Neural progenitor cell (in vitro differentiated cells): ENCODE measurements around the gene ARHGAP22. TPM values are rescaled to one million over a fixed set of nuclear protein-coding genes. Genes with fewer than 3 reads are reported as not detected.
"Not testable (repeated sequence)": the region's sequence is repeated elsewhere in the genome, so short reads cannot be mapped to it uniquely, and the experiment has no call there.

ENCODE experiments used
- DNase-seq: peaks from one replicate; pipeline ENCODE4 v3.0.0-alpha.2; 2016; ENCODE audit warnings: low spot score
- H2AFZ ChIP-seq: fragments of 200-600 bp; sonication (generic); replicated peaks from 2 replicates; pipeline ENCODE4 v1.6.1; 2016; ENCODE audit warnings: antibody characterized with exemption
- H3F3A ChIP-seq: fragments of 200-600 bp; sonication (generic); 2 replicates; pipeline ENCODE4 v1.6.1; 2016; ENCODE audit warnings: antibody characterized with exemption, low read depth
- H3K27ac ChIP-seq: fragments of 200-600 bp; sonication (generic); 2 replicates; pipeline ENCODE4 v1.5.1; 2016; ENCODE audit warnings: mild to moderate bottlenecking
- H3K27me3 ChIP-seq: fragments of 200-600 bp; sonication (generic); 2 replicates; pipeline ENCODE4 v1.6.1; 2016; ENCODE audit warnings: mild to moderate bottlenecking, moderate library complexity
- H3K36me3 ChIP-seq: fragments of 200-600 bp; sonication (generic); 2 replicates; pipeline ENCODE4 v1.5.1; 2016
- H3K4me1 ChIP-seq: fragments of 200-600 bp; sonication (generic); 2 replicates; pipeline ENCODE4 v1.6.1; 2016; ENCODE audit warnings: mixed run types
- H3K4me2 ChIP-seq: fragments of 200-600 bp; sonication (generic); 2 replicates; pipeline ENCODE4 v1.6.1; 2016
- H3K4me3 ChIP-seq: fragments of 200-600 bp; sonication (generic); 2 replicates; pipeline ENCODE4 v1.5.1; 2016
- H3K79me2 ChIP-seq: fragments of 200-600 bp; sonication (generic); 2 replicates; pipeline ENCODE4 v1.6.1; 2016; ENCODE audit warnings: low read depth
- H3K9ac ChIP-seq: fragments of 200-600 bp; sonication (generic); 2 replicates; pipeline ENCODE4 v1.6.1; 2016
- H3K9me3 ChIP-seq: fragments of 200-600 bp; sonication (generic); 2 replicates; pipeline ENCODE4 v1.5.1; 2016; ENCODE audit warnings: low read depth
- H4K20me1 ChIP-seq: fragments of 200-600 bp; sonication (generic); 2 replicates; pipeline ENCODE4 v1.6.1; 2016; ENCODE audit warnings: low read depth
- H3K27ac Mint-ChIP-seq: 3 replicates; pipeline ENCODE4 v1.8.0; 2021; ENCODE audit warnings: mixed read lengths
- H3K27me3 Mint-ChIP-seq: 2 replicates; pipeline ENCODE4 v1.8.0; 2022; ENCODE audit warnings: low read depth, mild to moderate bottlenecking, inconsistent platforms, moderate library complexity, mixed read lengths; ENCODE audit not compliant: insufficient read depth
- H3K36me3 Mint-ChIP-seq: 3 replicates; pipeline ENCODE4 v1.8.0; 2021; ENCODE audit warnings: mixed read lengths
- H3K4me1 Mint-ChIP-seq: 3 replicates; pipeline ENCODE4 v1.8.0; 2021; ENCODE audit warnings: mixed read lengths
- H3K4me3 Mint-ChIP-seq: 3 replicates; pipeline ENCODE4 v1.8.0; 2021; ENCODE audit warnings: mild to moderate bottlenecking, moderate library complexity, mixed read lengths
- H3K9me3 Mint-ChIP-seq: 3 replicates; pipeline ENCODE4 v1.8.0; 2020; ENCODE audit warnings: mixed read lengths
- EZH2 ChIP-seq: fragments of 200-600 bp; sonication (generic); IDR thresholded peaks from 2 replicates; pipeline ENCODE4 v1.6.1; 2017; ENCODE audit warnings: antibody characterized with exemption, mild to moderate bottlenecking, moderate library complexity
- EZH2phosphoT487 ChIP-seq: fragments of 200-600 bp; sonication (generic); IDR thresholded peaks from 2 replicates; pipeline ENCODE4 v1.6.1; 2017; ENCODE audit warnings: antibody characterized with exemption
- total RNA-seq: library from RNA; depleted of rRNA; stranded (reverse); fragments of >200 nt; gene quantifications from 2 replicates; pipeline ENCODE4 v1.2.3, GENCODE V29; 2015; ENCODE audit warnings: low replicate concordance
- TF ChIP-seq, protein P1 (sequence below): fragments of 200-600 bp; sonication (generic); IDR thresholded peaks from 2 replicates; pipeline ENCODE4 v1.5.1; 2017; ENCODE audit warnings: antibody characterized with exemption, mild to moderate bottlenecking

The ARHGAP22 gene
- total RNA-seq, 1 donor from 2014 or later, result 1.7 TPM

DNA sequence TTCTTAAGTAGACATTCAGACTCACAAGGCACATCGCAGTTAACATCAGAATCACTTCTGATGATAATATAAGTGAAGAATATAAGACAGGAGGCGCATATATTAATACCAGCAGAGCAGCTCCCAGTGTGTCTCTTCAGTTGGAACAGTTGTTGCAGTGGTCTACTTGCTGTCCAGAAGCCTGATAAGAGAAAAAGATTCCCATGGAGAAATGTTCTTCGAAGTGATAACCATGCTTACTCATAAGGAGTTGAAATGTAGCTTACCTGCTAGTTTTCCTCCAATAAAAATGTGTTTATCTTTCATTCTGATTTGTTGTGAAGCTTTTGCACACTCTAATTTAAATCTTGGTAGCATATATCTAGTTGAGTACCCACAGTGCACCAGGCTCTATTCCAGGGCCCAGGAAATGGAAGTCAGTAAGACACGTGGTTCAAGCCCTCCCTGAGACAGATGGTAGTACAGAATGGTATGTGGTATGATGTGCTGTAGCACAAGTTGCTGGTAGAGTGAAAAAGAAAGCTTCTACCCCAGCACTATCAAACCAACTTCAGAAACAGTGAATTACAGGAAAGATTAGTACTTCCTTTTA is 174.4 kb downstream of the ARHGAP22 start:
- no peaks in the 10 kb centered on the region for H3K4me1 Mint-ChIP-seq

DNA sequence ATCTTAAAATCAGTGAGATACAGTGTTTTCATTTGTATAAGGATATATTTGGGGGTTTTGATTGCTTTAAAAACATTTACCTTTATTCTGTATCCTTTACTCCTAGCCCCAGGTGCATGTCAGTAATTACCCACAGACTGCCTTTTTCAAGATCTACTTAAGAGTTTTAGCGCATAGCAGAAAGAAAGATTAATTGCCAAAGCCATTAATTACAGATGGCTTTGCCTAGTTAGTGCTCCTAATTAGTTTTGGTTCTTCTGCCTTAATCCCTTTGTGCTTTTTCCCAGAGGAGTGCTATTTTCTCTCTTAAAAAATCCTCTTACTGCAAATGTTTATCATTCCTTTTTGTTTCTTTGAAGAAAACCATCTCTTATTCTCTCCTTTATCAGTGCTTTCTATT is 175.6 kb downstream of the ARHGAP22 start:
- Histone ChIP-seq H3K9me3 (no peaks in the 10 kb centered on the region), H3K4me2 (no peak overlapping the region), H4K20me1 (no peaks in the 10 kb centered on the region), H3F3A (peaks cover 21% of the 10 kb centered on the region), H3K27me3 (no peaks in the 10 kb centered on the region), H3K9ac (no peak overlapping the region), H3K4me1 (peaks cover 30% of the 10 kb centered on the region), H3K4me3 (no peak overlapping the region), H3K27ac (peak overlapping the region; percentile 62), H3K79me2 (no peaks in the 10 kb centered on the region), H3K36me3 (peaks cover 3% of the 10 kb centered on the region), H2AFZ (no peak overlapping the region)
- Mint-ChIP-seq H3K27ac (no peak overlapping the region), H3K4me1 (no peaks in the 10 kb centered on the region), H3K27me3 (no peaks in the 10 kb centered on the region), H3K4me3 (no peak overlapping the region), H3K9me3 (no peaks in the 10 kb centered on the region), H3K36me3 (peaks cover 15% of the 10 kb centered on the region)
- DNase-seq, result peak; percentile 51
- TF ChIP-seq, protein P1, sequence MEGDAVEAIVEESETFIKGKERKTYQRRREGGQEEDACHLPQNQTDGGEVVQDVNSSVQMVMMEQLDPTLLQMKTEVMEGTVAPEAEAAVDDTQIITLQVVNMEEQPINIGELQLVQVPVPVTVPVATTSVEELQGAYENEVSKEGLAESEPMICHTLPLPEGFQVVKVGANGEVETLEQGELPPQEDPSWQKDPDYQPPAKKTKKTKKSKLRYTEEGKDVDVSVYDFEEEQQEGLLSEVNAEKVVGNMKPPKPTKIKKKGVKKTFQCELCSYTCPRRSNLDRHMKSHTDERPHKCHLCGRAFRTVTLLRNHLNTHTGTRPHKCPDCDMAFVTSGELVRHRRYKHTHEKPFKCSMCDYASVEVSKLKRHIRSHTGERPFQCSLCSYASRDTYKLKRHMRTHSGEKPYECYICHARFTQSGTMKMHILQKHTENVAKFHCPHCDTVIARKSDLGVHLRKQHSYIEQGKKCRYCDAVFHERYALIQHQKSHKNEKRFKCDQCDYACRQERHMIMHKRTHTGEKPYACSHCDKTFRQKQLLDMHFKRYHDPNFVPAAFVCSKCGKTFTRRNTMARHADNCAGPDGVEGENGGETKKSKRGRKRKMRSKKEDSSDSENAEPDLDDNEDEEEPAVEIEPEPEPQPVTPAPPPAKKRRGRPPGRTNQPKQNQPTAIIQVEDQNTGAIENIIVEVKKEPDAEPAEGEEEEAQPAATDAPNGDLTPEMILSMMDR, result no peak
- TF ChIP-seq EZH2phosphoT487 (peak; percentile 70), EZH2 (no peak)

More for the DNA sequence above, 174.4 kb downstream of the ARHGAP22 start:
- H3K9ac ChIP-seq, result no peak overlapping the region
- no peaks in the 10 kb centered on the region for H3K9me3 Mint-ChIP-seq
- no peaks in the 10 kb centered on the region for H3K9me3 ChIP-seq
- no peak overlapping the region for H3K27ac Mint-ChIP-seq
- no peak for TF ChIP-seq EZH2phosphoT487
- TF ChIP-seq EZH2, result no peak
- peaks cover 21% of the 10 kb centered on the region for H3F3A ChIP-seq
- H3K4me3 Mint-ChIP-seq, result no peak overlapping the region
- no peaks in the 10 kb centered on the region for H4K20me1 ChIP-seq
- H3K36me3 ChIP-seq, result peaks cover 3% of the 10 kb centered on the region
- H3K4me2 ChIP-seq, result no peak overlapping the region
- peaks cover 30% of the 10 kb centered on the region for H3K4me1 ChIP-seq
- no peak overlapping the region for H3K4me3 ChIP-seq
- no peak for DNase-seq
- H3K36me3 Mint-ChIP-seq, result peaks cover 17% of the 10 kb centered on the region
- no peaks in the 10 kb centered on the region for H3K27me3 ChIP-seq
- no peaks in the 10 kb centered on the region for H3K79me2 ChIP-seq
- no peaks in the 10 kb centered on the region for H3K27me3 Mint-ChIP-seq
- no peak overlapping the region for H2AFZ ChIP-seq
- peak overlapping the region; percentile 62 for H3K27ac ChIP-seq

DNA sequence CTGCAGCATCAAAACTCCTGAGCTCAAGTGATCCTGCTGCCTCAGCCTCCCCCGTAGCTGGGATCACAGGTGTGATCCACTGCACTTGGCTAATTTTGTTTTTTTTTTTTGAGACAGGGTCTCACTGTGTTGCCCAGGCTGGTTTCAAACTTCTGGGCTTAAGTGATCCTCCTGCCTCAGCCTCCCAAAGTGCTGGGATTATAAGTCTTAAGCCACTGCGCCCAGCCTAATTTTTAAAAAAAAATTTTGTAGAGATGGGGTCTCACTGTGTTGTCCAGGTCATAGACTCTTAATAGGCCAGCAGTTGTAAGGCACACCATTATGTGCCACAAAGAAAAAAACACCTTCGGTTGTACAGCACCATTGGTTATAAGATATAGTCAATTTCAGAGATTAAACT is 176.0 kb downstream of the ARHGAP22 start:
- H3K9ac ChIP-seq, result no peak overlapping the region
- Mint-ChIP-seq H3K27ac (no peak overlapping the region), H3K4me3 (no peak overlapping the region), H3K9me3 (no peaks in the 10 kb centered on the region), H3K27me3 (no peaks in the 10 kb centered on the region), H3K4me1 (no peaks in the 10 kb centered on the region), H3K36me3 (peaks cover 15% of the 10 kb centered on the region)
- peaks cover 3% of the 10 kb centered on the region for H3K36me3 ChIP-seq
- peak overlapping the region; percentile 62 for H3K27ac ChIP-seq
- TF ChIP-seq EZH2 (no peak), EZH2phosphoT487 (no peak)
- TF ChIP-seq, protein P1, result no peak
- H4K20me1 ChIP-seq, result no peaks in the 10 kb centered on the region
- H3F3A ChIP-seq, result peaks cover 21% of the 10 kb centered on the region
- H3K27me3 ChIP-seq, result no peaks in the 10 kb centered on the region
- no peak overlapping the region for H2AFZ ChIP-seq
- no peak overlapping the region for H3K4me2 ChIP-seq
- no peaks in the 10 kb centered on the region for H3K79me2 ChIP-seq
- no peak overlapping the region for H3K4me3 ChIP-seq
- H3K9me3 ChIP-seq, result no peaks in the 10 kb centered on the region
- H3K4me1 ChIP-seq, result peaks cover 30% of the 10 kb centered on the region
- no peak for DNase-seq

DNA sequence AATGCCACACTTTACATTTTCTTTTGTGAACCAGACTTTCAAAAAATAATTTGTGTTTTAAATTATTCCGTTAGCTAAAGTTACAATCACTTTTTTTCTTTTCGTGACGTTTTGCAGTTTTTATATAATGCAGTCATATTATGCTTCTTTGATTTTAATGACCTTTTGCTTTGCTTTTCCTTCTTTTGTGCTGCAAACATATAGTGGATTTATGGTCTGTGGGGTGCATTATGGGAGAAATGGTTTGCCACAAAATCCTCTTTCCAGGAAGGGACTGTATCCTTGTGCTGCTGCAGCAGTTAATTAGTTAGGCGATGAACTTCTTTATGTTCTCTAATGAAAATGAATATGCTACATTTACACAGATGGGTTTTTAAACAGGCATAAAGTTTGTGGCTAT is 181.0 kb downstream of the ARHGAP22 start:
- Mint-ChIP-seq H3K27ac (no peak overlapping the region), H3K36me3 (peaks cover 10% of the 10 kb centered on the region), H3K4me3 (no peak overlapping the region), H3K9me3 (no peaks in the 10 kb centered on the region), H3K4me1 (no peaks in the 10 kb centered on the region), H3K27me3 (no peaks in the 10 kb centered on the region)
- H3K79me2 ChIP-seq, result no peaks in the 10 kb centered on the region
- H3K27me3 ChIP-seq, result no peaks in the 10 kb centered on the region
- H4K20me1 ChIP-seq, result no peaks in the 10 kb centered on the region
- no peak overlapping the region for H3K4me2 ChIP-seq
- no peak overlapping the region for H2AFZ ChIP-seq
- DNase-seq, result no peak
- no peak overlapping the region for H3K27ac ChIP-seq
- no peaks in the 10 kb centered on the region for H3K9me3 ChIP-seq
- H3K9ac ChIP-seq, result no peak overlapping the region
- H3K4me3 ChIP-seq, result no peak overlapping the region
- no peaks in the 10 kb centered on the region for H3K36me3 ChIP-seq
- H3F3A ChIP-seq, result peaks cover 12% of the 10 kb centered on the region
- H3K4me1 ChIP-seq, result peaks cover 15% of the 10 kb centered on the region
- no peak for TF ChIP-seq EZH2
- TF ChIP-seq, protein P1, result no peak
- no peak for TF ChIP-seq EZH2phosphoT487

DNA sequence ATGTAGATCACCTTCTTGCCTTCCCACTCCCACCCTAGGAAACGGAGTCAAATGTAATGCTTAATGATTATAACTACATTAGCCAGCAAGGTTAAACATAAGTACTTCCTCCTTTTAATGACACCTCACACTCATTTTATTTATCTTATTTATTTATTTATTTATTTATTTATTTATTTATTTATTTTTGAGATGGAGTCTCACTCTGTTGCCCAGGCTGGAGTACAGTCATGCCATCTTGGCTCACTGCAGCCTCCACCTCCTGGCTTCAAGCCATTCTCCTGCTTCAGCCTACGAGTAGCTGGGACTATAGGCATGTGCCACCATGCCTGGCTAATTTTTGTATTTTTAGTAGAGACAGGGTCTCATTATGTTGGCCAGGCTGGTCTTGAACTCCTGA is 183.0 kb downstream of the ARHGAP22 start:
- H3K36me3 ChIP-seq, H3K4me3 Mint-ChIP-seq, H3K79me2 ChIP-seq, H2AFZ ChIP-seq, H3K4me2 ChIP-seq, H3K4me1 Mint-ChIP-seq, H3K9me3 ChIP-seq, H3K4me3 ChIP-seq, H3K9me3 Mint-ChIP-seq, H3K27me3 Mint-ChIP-seq, H3K27me3 ChIP-seq, H3K27ac ChIP-seq, H3K36me3 Mint-ChIP-seq, DNase-seq, H4K20me1 ChIP-seq, H3F3A ChIP-seq, H3K27ac Mint-ChIP-seq, H3K9ac ChIP-seq, H3K4me1 ChIP-seq: not testable (repeated sequence)
